ENCODE results near the gene GABARAP. TPM values are rescaled to one million over a fixed set of nuclear protein-coding genes. Genes with fewer than 3 reads are reported as not detected.
A peak's percentile ranks its signal among the peaks of the same experiment; 100 is the strongest.

Gene GABARAP
- total RNA-seq, 1 experiment from 2014 or later = 228 TPM

GRCh38 chr17:7220593-7221277 lies 21.5 kb downstream of the GABARAP start (continued):
- TF ChIP-seq TEAD4 (CRISPR knock-in tag; IDR thresholded peaks at IDR 0.05) (no peak), ATF1 (CRISPR knock-in tag; IDR thresholded peaks at IDR 0.05) (no peak), ZNF416 (CRISPR knock-in tag; IDR thresholded peaks at IDR 0.05) (0 out of 2 replicates have a peak, but pooled peaks have one; percentile 19), NFATC4 (CRISPR knock-in tag; IDR thresholded peaks at IDR 0.05) (0 out of 2 replicates have a peak, but pooled peaks have one; percentile 33)

DNA sequence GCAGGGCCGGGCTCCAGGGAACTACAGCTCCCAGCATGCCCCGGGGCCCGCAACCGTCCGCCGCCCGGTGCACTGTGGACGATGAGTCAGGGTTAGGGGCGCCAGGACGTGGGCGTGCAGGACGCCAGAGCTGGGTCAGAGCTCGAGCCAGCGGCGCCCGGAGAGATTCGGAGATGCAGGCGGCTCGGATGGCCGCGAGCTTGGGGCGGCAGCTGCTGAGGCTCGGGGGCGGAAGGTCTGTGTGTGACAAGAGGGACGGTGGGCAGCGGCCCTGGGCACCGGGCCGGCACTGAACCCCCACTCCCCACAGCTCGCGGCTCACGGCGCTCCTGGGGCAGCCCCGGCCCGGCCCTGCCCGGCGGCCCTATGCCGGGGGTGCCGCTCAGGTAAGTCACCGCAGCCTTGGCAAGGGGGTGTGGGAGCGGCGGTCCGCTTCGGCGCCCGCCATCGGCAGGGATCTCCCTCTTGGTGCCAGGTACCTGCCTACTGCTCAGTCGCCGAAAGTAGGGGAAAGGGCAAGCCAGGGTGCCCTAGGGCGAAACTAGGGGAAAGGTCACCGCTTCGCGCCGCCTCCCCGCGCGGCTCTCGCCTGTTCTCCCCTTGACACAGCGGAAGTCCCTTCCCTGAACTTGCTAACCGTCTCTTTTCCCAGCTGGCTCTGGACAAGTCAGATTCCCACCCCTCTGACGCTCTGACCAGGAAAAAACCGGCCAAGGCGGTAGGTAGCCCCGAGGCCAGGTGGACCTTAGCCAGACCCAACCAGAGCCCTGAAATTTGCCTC lies 22.2 kb downstream of the GABARAP start, which contains the start of the genes ACADVL and DLG4:
ACADVL (plus strand) TSS at position 127 of the 781 bp plus-strand sequence; CDS start at position 174, 47 bp downstream.
DLG4 (minus strand) TSS at position 25 of the 781 bp plus-strand sequence.
- Mint-ChIP-seq H3K4me1 (peaks cover 48% of the 10 kb centered on the region), H3K4me3 (peak within 1 kb of the TSS; percentile 89), H3K36me3 (peaks cover 11% of the 10 kb centered on the region), H3K27ac (peak within 1 kb of the TSS; percentile 93), H3K27me3 (ENCODE audit: low read depth) (peaks cover 4% of the 10 kb centered on the region; the same call in 1 of the 2 replicates), H3K9me3 (no peaks in the 10 kb centered on the region)
- peak; percentile 58 for ATAC-seq
- peak; percentile 90 for DNase-seq (ENCODE audit: low spot score)
- POLR2A ChIA-PET = interaction anchor here (0.6 to 2.1 kb wide), 16 partner anchors 8 to 184 kb away, joined by 3 to 9 read pairs (median 4); partner anchors contain the start of genes CTDNEP1, DVL2, GABARAP and PHF23
- CTCF ChIA-PET = interaction anchor here (0.6 to 4.8 kb wide), 21 partner anchors 10 to 341 kb away, joined by 3 to 36 read pairs (median 4); partner anchors contain the start of genes ACAP1, DVL2, GABARAP and PHF23
- no peak for TF ChIP-seq ZNF281 (CRISPR knock-in tag; IDR thresholded peaks at IDR 0.05)
- TF ChIP-seq EMX1 (CRISPR knock-in tag; IDR thresholded peaks at IDR 0.05) = 0 out of 2 replicates have a peak, but pooled peaks have one; percentile 52
- no peak for TF ChIP-seq ZBTB21 (CRISPR knock-in tag; IDR thresholded peaks at IDR 0.05; ENCODE audit: borderline replicate concordance)
- no peak for TF ChIP-seq ZNF423 (CRISPR knock-in tag; IDR thresholded peaks at IDR 0.05)
- TF ChIP-seq ZNF263 (CRISPR knock-in tag; IDR thresholded peaks at IDR 0.05; ENCODE audit: low read depth) = no peak
- TF ChIP-seq, protein P1, sequence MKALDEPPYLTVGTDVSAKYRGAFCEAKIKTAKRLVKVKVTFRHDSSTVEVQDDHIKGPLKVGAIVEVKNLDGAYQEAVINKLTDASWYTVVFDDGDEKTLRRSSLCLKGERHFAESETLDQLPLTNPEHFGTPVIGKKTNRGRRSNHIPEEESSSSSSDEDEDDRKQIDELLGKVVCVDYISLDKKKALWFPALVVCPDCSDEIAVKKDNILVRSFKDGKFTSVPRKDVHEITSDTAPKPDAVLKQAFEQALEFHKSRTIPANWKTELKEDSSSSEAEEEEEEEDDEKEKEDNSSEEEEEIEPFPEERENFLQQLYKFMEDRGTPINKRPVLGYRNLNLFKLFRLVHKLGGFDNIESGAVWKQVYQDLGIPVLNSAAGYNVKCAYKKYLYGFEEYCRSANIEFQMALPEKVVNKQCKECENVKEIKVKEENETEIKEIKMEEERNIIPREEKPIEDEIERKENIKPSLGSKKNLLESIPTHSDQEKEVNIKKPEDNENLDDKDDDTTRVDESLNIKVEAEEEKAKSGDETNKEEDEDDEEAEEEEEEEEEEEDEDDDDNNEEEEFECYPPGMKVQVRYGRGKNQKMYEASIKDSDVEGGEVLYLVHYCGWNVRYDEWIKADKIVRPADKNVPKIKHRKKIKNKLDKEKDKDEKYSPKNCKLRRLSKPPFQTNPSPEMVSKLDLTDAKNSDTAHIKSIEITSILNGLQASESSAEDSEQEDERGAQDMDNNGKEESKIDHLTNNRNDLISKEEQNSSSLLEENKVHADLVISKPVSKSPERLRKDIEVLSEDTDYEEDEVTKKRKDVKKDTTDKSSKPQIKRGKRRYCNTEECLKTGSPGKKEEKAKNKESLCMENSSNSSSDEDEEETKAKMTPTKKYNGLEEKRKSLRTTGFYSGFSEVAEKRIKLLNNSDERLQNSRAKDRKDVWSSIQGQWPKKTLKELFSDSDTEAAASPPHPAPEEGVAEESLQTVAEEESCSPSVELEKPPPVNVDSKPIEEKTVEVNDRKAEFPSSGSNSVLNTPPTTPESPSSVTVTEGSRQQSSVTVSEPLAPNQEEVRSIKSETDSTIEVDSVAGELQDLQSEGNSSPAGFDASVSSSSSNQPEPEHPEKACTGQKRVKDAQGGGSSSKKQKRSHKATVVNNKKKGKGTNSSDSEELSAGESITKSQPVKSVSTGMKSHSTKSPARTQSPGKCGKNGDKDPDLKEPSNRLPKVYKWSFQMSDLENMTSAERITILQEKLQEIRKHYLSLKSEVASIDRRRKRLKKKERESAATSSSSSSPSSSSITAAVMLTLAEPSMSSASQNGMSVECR (CRISPR knock-in tag; IDR thresholded peaks at IDR 0.05; ENCODE audit: borderline replicate concordance) = peak; percentile 41; the same call in 1 of the 2 replicates
- no peak for TF ChIP-seq PREB (CRISPR knock-in tag; IDR thresholded peaks at IDR 0.05; ENCODE audit: borderline replicate concordance)
- TF ChIP-seq ETV6 (CRISPR knock-in tag; IDR thresholded peaks at IDR 0.05) = no peak; the same call in none of the 2 replicates
- TF ChIP-seq CREM (CRISPR knock-in tag; IDR thresholded peaks at IDR 0.05) = peak; percentile 57; the same call in 1 of the 2 replicates
- no peak; the same call in 1 of the 2 replicates for TF ChIP-seq TEAD1 (CRISPR knock-in tag; IDR thresholded peaks at IDR 0.05)
- no peak for TF ChIP-seq MXD4 (CRISPR knock-in tag; IDR thresholded peaks at IDR 0.05; ENCODE audit: borderline replicate concordance)
- TF ChIP-seq JUN (CRISPR knock-in tag; IDR thresholded peaks at IDR 0.05) = no peak; the same call in 1 of the 2 replicates
- TF ChIP-seq, protein P2, sequence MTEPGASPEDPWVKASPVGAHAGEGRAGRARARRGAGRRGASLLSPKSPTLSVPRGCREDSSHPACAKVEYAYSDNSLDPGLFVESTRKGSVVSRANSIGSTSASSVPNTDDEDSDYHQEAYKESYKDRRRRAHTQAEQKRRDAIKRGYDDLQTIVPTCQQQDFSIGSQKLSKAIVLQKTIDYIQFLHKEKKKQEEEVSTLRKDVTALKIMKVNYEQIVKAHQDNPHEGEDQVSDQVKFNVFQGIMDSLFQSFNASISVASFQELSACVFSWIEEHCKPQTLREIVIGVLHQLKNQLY (CRISPR knock-in tag; IDR thresholded peaks at IDR 0.05) = no peak
- peak; percentile 38 for TF ChIP-seq USF2 (CRISPR knock-in tag; IDR thresholded peaks at IDR 0.05)
- TF ChIP-seq, protein P3, sequence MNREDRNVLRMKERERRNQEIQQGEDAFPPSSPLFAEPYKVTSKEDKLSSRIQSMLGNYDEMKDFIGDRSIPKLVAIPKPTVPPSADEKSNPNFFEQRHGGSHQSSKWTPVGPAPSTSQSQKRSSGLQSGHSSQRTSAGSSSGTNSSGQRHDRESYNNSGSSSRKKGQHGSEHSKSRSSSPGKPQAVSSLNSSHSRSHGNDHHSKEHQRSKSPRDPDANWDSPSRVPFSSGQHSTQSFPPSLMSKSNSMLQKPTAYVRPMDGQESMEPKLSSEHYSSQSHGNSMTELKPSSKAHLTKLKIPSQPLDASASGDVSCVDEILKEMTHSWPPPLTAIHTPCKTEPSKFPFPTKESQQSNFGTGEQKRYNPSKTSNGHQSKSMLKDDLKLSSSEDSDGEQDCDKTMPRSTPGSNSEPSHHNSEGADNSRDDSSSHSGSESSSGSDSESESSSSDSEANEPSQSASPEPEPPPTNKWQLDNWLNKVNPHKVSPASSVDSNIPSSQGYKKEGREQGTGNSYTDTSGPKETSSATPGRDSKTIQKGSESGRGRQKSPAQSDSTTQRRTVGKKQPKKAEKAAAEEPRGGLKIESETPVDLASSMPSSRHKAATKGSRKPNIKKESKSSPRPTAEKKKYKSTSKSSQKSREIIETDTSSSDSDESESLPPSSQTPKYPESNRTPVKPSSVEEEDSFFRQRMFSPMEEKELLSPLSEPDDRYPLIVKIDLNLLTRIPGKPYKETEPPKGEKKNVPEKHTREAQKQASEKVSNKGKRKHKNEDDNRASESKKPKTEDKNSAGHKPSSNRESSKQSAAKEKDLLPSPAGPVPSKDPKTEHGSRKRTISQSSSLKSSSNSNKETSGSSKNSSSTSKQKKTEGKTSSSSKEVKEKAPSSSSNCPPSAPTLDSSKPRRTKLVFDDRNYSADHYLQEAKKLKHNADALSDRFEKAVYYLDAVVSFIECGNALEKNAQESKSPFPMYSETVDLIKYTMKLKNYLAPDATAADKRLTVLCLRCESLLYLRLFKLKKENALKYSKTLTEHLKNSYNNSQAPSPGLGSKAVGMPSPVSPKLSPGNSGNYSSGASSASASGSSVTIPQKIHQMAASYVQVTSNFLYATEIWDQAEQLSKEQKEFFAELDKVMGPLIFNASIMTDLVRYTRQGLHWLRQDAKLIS (CRISPR knock-in tag; IDR thresholded peaks at IDR 0.05; ENCODE audit: borderline replicate concordance) = 0 out of 2 replicates have a peak, but pooled peaks have one; percentile 26

Measured in WTC11 (cell line).